ENCODE measurements around the gene PIM3.

PIM3 gene

DNA sequence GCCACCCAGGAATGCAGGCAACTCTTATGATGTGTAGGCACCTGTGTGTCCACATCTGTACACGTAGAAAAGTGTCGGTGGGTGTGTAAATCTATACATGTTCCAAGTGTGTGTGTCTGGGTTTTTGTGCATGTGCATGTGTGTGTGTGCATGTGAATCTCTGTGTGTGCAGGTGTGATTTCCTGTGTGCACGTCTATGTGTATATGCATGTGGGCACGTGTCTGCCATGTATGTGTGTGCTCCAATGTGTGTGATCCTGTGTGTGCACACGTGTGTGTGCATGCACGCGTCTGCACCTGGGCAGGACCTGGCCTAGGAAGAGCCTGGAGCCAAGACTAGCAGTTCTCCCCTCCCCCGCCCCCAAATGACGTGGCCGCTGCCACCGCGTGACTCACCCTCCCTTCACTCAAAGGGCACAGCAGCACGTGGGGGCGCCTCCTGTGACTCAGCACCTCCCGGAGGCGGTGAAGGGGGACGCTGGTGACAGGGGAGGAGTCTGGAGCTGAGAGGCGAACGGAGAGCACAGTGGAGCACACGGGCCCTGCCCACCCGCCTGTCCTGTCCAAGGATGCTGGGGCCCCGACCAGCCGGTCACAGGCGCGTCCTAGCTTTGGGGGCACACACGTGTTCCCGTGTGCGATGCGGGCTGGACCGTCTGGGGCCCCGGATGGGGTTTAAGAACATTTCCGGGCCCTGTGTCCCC is 10.1 kb downstream of the PIM3 start:
- peak; percentile 89 for DNase-seq (ENCODE audit: extremely low spot score)
- CTCF ChIA-PET: interaction anchor here (6.0 kb wide), 1 partner anchor 40 kb away, joined by 32 read pairs; no protein-coding TSS in a partner anchor
- POLR2A ChIA-PET: interaction anchor here (2.8 kb wide), 1 partner anchor 9 kb away, joined by 10 read pairs; no protein-coding TSS in a partner anchor
- TF ChIP-seq, protein P1, sequence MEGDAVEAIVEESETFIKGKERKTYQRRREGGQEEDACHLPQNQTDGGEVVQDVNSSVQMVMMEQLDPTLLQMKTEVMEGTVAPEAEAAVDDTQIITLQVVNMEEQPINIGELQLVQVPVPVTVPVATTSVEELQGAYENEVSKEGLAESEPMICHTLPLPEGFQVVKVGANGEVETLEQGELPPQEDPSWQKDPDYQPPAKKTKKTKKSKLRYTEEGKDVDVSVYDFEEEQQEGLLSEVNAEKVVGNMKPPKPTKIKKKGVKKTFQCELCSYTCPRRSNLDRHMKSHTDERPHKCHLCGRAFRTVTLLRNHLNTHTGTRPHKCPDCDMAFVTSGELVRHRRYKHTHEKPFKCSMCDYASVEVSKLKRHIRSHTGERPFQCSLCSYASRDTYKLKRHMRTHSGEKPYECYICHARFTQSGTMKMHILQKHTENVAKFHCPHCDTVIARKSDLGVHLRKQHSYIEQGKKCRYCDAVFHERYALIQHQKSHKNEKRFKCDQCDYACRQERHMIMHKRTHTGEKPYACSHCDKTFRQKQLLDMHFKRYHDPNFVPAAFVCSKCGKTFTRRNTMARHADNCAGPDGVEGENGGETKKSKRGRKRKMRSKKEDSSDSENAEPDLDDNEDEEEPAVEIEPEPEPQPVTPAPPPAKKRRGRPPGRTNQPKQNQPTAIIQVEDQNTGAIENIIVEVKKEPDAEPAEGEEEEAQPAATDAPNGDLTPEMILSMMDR (IDR thresholded peaks at IDR 0.05; ENCODE audit: control extremely low read depth, extremely low read depth, low read depth, missing control alignments): no peak

DNA sequence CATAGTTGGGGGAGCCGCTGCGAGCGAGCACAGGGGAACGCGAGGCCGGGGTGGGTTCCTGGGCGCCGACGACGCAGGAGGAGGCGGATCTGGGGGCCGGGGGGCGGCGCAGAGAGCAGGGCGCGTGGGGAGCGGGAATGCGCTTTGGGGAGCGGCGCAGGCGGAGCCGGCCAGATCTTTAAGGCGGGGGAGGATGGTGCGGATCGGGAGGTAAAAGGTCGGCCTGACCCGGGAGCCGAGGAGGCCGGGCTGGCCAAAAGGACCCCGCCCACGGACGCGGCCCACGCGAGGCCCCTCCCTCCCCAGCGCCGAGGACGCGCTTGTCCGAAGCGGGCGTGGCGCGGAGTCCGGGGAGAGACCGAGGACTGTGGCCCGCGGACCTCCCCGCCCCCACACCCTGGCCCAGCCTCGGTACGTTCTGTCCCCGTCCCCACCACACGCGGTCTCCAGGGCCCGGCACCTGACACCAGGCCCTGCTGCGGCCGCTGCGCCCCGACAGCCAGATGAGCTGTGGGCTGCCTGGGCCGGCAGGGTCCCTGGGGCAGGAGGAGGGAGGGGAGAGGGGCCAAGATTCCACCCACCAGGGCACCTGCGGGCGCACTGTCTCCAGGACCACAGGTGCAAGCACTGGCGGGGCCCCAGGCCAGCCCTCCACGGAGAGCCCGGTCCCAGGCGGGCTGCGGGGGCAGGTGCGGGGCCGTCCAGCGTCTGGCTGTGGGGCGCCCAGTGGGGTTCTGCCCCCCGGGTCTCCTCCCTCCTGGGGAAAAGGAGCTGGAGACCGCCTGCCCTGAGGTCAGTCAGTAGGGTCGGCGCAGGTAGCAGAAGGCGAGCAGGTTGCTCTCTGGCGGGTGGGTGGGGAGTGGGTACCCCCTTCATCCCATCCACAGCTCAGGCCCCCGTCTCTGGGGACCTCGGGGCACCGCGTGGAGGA is 10.9 kb downstream of the PIM3 start:
- POLR2A ChIA-PET: interaction anchor here (0.6 to 2.8 kb wide), 2 partner anchors 9 to 12 kb away, joined by 9 to 10 read pairs; no protein-coding TSS in a partner anchor
- CTCF ChIA-PET: interaction anchor here (0.9 to 6.0 kb wide), 4 partner anchors 8 to 59 kb away, joined by 3 to 32 read pairs (median 5); no protein-coding TSS in a partner anchor
- peak; percentile 62 for DNase-seq (ENCODE audit: extremely low spot score)
- TF ChIP-seq, protein P1 (IDR thresholded peaks at IDR 0.05; ENCODE audit: control extremely low read depth, extremely low read depth, low read depth, missing control alignments): no peak

DNA sequence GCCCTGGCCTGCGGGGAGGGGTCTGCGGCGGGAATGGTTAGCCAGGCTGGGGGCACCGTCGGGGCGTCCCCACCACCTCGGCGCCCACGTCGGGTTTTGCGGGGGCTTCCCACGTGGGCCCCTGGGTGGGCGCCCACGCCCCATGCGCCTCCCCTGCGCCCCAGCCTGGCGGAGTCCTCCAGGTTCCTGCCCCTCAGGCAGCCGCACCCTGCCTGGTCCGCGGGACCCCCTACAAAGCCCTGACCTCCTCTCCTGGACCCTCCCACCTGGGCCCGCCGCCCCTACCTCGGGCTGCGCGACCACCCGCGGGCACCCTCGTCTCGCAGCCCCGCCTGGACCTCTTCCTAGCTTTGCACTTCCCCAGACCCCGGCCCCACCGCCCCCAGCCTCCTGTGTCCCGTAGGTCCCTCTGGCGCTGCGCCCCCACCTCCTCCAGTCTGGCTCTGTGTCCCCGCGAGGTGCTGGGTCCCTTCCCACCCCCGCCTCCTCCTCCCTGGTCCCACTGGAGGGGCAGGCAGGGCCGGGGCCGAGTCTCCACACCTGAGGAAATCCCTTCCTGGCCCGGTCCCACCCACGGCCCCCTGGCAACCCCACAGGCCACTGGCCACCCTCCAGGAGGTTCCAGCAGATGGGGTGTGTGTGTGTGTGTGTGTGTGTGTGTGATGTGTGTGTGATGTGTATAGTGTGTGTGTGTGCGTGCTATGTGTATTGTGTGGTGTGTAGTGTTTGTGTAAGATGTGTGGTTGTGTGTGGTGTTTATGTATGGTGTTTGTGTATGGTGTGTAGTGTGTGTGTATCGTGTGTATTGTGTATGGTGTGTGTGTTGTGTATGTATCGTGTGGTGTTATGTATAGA is 11.8 kb downstream of the PIM3 start:
- POLR2A ChIA-PET: interaction anchor here (0.6 to 2.8 kb wide), 2 partner anchors 10 to 11 kb away, joined by 9 to 10 read pairs; no protein-coding TSS in a partner anchor
- no peak for DNase-seq (ENCODE audit: extremely low spot score)
- CTCF ChIA-PET: interaction anchor here (0.9 to 6.0 kb wide), 4 partner anchors 9 to 58 kb away, joined by 3 to 32 read pairs (median 5); no protein-coding TSS in a partner anchor
- TF ChIP-seq, protein P1 (IDR thresholded peaks at IDR 0.05; ENCODE audit: control extremely low read depth, extremely low read depth, low read depth, missing control alignments): no peak

DNA sequence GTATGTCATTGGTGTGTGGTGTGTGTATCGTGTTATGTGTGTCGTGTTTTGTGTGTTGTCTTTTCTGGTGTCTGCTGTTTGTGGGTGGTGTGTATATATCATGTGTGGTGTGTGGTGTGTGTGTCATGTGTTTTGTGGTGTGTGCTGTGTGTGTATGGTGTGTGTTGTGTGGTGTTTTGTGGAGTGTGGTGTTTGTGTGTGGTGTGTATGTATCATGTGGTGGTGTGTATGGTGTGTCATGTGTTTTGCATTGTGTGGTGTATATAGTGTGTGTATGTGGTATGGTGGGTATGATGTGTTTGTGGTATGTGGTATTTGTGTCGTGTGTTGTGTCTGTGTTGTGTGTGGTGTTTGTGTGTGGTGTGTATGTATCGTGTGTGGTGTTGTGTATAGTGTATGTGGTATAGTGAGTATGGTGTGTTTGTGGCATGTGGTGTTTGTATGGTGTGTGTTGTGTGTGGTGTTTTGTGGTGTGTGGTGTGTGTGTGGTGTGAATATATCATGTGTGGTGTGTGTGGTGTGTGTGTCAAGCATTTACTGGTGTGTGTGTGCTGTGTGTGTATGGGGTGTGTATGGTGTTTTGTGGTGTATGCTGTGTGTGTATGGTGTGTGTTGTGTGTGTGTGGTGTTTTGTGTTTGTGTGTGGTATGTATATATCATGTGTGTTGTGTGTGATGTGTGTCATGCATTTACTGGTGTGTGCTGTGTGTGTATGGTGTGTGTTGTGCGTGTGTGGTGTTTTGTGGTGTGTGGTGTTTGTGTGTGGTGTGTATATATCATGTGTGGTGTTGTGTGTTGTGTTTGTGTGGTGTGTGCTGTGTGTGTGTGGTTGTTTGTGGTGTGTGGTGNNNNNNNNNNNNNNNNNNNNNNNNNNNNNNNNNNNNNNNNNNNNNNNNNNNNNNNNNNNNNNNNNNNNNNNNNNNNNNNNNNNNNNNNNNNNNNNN is 12.7 kb downstream of the PIM3 start:
- POLR2A ChIA-PET: no interaction called here

More for the DNA sequence above, 12.7 kb downstream of the PIM3 start:
- CTCF ChIA-PET: no interaction called here
- TF ChIP-seq, protein P1 (IDR thresholded peaks at IDR 0.05; ENCODE audit: control extremely low read depth, extremely low read depth, low read depth, missing control alignments): no peak
- no peak for DNase-seq (ENCODE audit: extremely low spot score)
